NCI-H2227 (cell line): Measurements from ENCODE around the gene ACAP3.

Experiments
- DNase-seq: peaks from one replicate; lab custom pipeline; 2025; ENCODE audit not compliant: unreplicated experiment; lab: John Stamatoyannopoulos, UW

Gene ACAP3

DNA sequence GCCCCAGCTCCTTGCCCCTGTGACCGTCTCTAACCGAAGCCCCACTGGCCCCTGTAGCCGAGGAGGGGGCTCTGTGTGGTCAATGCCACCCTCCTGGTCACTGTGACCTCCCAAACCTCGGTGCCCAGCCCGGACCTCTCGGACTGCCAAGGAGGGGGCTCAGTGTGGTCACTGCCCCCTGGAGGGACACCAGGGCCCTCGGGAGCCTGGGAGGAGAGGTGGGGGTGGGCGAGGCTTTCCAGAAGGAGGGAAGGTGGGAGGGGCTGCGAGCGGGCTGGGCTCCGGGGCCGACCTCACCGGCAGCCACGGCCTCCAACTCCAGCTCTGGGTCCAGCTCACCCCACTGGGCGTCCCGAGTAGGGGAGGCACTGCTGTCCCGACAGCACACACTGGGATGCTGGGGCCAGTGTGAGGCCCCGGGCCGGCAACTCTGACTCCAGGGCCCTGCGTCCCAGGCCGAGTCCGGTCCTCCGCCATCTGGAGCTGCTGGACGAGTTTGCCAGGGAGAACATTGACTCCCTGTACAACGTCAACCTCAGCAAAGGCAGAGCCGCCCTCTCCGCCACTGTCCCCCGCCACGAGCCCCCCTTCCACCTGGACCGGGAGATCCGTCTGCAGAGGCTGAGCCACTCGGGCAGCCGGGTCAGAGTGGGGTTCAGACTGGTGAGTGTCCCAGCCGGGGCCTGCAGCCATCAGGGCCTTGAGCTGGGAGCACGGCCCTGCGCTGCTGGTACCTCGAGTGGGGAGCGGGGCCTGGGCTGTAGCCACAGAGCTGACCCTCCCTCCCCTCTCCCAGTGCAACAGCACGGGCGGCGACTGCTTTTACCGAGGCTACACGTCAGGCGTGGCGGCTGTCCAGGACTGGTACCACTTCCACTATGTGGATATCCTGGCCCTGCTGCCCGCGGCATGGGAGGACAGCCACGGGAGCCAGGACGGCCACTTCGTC, 21.1 kb downstream of the ACAP3 start:
- no peak for DNase-seq

DNA sequence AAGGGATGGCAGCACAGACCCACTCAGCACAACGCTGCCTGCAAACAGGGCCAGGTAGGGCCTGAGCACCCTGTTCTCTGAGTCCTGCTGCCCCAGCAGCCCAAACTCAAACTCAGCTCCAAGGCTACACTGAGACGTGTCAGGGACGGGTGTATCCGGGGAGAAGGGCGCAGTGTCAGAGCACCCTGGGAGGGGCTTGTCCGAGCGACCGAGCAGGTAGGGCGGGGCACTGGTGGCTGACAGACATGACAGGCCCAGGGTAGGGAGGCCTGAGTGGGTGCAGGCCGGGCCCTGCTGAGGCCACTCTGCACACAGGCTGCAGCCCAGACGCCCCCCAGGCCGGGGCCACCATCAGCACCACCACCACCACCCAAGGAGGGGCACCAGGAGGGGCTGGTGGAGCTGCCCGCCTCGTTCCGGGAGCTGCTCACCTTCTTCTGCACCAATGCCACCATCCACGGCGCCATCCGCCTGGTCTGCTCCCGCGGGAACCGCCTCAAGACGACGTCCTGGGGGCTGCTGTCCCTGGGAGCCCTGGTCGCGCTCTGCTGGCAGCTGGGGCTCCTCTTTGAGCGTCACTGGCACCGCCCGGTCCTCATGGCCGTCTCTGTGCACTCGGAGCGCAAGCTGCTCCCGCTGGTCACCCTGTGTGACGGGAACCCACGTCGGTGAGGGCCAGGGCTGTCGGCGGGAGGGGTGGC, 22.0 kb downstream of the ACAP3 start:
- DNase-seq, result no peak

- no peak for DNase-seq
Measured at GRCh38 chr1:1285102-1285571, 22.6 kb downstream of the ACAP3 start.

DNA sequence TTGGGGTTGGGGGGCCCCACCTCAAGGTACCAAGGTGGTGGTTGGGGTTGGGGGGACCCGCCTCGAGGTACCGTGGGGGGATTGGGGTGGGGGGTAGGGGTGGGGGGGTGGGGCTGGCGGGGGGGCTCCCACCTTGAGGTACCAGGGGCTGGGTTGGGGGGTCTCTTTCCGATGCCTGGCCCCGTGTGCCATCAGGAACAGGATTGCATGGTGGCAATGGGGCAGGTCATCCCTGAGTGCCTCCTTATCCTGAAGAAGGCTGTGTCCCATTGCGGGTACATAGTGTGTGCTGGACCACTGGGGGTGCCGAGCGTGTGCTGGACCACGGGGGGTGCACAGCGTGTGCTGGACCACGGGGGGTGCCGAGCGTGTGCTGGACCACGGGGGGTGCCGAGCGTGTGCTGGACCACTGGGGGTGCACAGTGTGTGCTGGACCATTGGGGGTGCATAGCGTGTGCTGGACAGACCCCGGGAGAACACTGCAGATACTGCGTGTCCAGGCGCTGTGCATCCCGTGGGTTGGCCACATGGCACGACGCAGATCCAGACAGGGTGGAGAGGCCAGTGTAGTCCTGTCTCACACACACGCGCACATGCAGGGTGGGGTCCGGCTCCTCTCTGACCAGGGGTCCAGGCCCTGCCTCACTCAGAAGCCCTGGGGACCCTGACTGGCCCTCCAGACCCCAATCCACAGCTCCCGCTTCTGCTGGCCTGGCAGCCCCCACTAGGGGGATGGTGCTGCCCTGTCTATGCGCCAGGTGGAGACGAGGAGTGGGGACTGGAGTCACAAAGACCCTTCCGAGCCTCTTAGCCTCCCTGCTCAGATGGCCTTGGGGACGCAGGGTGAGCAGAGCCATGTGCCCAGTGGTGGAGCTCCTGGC, 23.3 kb downstream of the ACAP3 start:
- DNase-seq, result no peak

DNA sequence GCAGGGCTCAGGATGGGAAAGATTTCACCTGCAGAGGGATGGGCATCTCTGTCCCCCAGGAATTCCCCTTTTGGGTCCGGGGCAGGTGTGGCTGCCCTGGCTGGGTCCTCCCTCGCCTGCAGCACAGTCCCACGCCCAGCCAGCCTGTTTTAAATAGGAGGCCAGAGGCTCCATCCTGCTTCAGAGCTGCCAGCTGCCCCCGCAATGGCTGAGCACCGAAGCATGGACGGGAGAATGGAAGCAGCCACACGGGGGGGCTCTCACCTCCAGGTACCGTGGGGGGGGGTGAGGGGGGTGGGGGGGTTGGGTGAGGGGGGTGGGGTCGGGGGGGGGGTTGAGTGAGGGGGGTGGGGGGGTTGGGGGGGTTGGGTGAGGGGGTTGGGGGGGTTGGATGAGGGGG, 23.9 kb downstream of the ACAP3 start:
- DNase-seq, result no peak

DNA sequence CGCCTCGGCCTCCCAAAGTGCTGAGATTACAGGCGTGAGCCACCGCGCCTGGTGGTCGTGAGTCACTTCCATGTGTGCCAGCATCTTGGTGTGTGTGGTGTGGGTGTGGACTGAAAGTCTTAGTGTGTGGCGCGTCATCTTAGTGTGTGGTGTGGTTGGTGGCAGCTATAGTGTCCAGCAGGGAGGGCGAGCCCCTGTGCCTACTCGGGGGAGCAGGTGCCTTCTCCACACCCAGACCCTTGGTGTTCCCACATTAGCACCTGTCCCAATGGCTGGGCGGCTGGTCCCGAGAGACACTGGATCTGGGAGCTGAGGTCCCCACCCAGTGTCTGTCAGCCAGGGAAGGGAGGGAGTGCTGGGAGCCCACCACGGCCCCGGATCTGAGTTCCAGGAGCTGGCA, 24.7 kb downstream of the ACAP3 start:
- DNase-seq, result no peak

DNA sequence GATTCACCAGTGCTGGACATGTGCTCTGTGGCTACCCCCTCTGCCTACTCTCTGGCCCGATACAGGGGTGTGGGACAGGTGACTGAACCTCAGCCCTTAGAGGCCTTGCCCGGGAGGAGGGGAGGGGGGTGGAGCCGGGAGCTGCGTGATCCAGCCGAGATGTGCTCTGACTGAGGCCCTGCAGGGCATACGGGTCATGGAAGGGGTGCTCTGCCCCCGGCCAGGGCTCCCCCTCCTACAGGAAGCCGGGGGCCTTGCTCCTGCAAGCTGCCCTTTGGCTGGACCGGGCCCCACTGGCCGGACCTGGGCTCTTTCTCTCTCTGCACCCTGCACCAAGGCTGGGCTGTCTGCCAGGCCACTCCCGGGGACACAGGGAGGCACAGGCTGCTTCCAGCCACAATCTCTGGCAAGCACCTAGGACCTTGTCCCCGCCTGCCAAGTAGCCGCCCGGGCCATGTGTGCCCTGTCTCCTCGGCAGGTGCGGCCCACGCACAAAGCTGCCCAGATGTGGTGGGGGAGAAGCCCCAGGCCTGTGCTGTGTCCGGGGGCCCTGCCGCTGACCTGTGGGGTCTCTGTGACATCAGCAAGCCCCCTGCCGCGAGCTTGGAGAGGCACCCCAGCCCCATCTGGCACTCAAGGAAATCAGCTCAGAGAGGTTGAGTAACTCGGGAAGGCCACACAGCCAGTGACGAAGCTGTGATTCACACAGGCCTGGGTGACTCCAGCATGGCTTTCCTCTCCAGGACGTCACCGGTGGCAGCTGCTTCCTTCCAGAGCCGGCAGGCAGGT, 26.0 kb downstream of the ACAP3 start:
- DNase-seq, result no peak

DNA sequence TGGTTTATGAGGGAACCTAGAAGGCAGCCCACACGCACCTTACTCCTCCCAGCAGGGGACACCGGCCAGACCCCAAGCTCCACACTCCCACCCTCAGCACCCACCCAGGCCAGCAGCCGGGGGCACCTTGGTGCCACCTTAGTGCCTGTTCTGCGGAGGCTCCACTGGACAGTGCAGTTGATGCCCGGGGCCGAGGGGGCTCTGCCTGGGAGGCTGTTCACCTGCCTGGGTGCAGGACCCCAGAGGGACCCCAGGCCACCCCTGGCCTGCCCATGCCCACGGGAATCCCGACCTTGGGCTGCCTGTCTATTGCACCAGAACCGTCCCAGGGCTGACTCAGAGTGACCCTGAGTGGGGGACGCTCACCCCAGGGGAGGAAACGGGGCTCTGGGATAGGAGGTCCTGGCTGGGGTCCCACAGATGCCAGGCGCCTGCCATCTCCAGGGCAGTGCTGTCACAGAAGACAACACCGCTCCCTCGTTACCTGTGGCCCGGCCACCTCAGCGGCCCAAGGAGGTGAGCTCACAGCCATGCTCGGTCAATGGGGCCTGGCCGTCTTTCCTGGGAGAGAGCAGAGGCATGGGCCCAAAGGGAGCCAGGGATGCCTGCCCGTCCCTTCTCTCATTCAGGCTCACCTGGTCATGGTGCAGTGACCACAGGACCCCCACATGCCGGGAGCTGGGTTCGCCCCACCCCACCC, 26.8 kb downstream of the ACAP3 start:
- DNase-seq, result no peak

- no peak for DNase-seq
Measured at GRCh38 chr1:1279028-1279427, 28.7 kb downstream of the ACAP3 start.

GRCh38 chr1:1278620-1279019, 29.1 kb downstream of the ACAP3 start:
- no peak for DNase-seq

DNA sequence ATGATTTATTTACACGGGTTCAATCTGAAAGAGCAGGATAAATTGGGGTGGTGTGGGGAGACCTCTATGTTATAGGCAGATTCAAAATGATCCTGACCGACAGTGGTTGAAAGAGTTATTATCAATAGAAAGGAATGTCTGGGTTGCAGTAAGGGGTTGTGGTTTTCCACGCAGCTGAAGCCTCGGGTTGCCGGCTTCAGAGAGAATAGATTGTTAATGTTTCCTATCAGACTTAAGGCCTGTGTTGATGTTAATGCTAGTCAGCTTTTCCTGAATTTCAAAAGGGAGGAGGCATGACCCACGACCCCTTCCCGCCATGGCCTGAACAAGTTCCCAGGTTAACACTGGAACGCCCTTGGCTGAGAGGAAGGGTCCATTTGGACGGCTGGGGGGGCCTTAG, 31.9 kb downstream of the ACAP3 start:
- DNase-seq, result no peak

- DNase-seq, result no peak
Measured at GRCh38 chr1:1274931-1275431, 32.7 kb downstream of the ACAP3 start.

- DNase-seq, result no peak
Measured at GRCh38 chr1:1274299-1274930, 33.3 kb downstream of the ACAP3 start.

DNA sequence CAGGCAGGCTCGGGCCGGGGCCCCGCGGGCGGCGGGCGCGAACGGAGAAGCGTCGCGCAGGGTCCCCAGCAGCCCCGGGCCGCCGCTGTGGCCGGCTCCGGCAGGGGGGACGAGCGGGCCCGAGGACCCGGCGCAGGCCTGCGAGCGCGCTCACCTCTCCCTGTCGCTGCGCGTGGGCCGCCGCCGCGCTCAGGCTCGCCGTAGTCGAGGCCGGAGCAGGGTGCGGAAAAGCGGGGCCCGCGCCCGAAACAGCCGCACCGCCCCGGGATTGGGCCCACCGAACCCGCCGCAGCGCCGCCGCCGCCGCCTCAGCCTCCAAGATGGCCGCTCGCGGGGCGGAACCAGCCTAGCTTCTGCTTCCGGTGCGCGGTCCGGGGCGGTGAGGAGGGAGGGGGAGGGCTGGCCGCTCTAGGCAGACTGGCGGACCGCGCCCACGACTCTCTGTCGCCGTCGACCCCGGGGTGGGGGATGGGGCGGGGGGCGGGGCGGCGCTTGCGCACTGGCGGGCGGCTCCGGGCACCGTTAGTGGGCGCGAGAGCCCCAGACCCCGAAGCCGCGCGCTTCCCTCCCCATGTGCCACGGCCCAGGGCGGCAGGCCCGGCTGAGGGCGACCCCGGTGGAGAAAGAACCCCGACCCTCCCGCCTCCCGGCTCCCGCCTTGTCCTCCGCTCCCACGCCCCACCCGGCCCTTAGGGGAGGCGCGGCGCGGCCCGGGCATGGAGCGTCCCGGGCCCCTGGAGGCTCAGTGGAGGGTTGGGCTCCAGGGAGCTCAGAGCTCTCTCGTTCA, 34.0 kb downstream of the ACAP3 start, which contains the start of gene UBE2J2:
TSS of gene UBE2J2 (minus strand) at position 343 of the 787 bp plus-strand sequence. CDS start 5,862 bp downstream, outside the sequence.
- DNase-seq, result peak; percentile 93

DNA sequence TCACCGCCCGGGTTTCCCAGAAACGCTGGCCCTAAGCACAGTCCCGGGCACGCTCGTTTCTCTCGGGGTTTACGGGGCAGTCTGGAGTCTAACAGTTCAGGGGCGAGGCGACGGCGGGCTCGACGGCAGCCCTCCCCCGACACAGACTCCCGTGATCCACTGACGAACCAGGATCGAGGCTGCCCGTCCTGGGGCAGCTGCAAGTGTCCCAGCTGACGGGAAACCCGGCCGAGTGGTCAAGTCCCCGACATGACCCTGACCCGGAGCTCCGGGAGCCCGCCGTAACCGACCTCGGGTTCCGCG, 34.6 kb downstream of the ACAP3 start:
- DNase-seq, result no peak

DNA sequence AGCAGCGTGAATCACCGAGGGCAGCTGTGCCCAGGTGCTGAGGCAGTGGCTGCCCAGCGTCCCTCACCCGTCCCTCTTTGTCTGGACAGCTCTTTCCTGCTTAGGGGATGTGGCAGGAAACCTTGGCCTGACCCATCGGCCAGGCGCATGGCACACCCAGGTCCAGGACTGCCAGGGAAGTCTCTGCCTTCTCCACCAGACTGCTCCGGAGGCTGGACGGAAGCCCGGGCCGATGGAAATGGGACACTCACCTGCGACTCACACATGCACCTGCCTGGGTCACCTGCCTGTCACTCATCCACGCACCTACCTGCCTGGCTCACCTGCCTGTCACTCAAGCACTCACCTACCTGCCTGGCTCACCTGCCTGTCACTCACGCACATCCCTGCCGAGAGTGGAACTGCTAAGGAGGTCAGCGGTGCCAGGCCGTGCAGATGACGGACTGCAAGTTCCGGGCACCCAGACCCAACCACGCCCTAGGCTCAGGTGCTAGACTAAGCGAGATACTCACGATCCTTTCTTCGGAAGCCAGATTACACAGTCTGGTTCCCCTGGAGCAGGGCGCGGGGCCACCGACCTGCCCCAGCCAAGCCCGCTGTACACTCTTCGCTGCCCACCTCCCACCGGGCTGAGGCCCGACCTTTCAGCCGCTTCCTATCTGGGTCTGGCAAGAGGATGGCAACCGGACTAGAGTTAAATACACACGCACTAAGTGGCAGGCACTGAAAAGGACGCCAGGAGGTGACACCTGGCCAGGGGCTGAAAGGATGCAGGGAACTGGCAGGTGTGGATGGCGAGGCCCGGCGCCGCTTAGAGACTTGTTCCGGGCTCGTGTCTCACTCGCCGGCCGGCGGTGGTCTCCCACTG, 35.2 kb downstream of the ACAP3 start:
- DNase-seq, result no peak

DNA sequence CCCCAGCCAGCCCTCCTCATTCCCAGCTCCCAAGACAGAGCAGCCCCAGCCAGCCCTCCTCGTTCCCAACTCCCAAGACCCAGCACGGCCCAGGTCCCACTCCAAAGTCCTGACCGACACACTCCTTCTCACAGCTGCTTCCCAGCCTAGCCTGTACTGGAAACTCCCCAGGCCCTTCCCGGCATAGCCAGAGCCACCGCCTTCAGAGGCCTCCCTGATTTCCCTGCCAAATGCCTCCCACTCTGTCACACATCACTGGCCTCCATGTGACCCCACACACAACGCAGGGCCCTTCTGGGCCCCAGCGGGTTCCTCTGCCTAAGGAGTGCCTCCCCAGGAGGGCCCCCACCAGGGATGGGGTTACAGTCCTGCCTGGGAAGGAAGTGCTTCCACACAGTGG, 36.9 kb downstream of the ACAP3 start:
- DNase-seq, result no peak
